Erythroblast (primary cell): Measurements from ENCODE around the gene TRIO.

Source experiments
- GATA1 ChIP-seq: IDR thresholded peaks from 2 replicates; pipeline ENCODE4 v1.6.1; 2011; ENCODE audit warnings: low read depth, mild to moderate bottlenecking, control low read depth, low read length, moderate library complexity
- POLR2A ChIP-seq: IDR thresholded peaks from 2 replicates; pipeline ENCODE4 v1.6.1; 2011; ENCODE audit warnings: mild to moderate bottlenecking, low read length

DNA sequence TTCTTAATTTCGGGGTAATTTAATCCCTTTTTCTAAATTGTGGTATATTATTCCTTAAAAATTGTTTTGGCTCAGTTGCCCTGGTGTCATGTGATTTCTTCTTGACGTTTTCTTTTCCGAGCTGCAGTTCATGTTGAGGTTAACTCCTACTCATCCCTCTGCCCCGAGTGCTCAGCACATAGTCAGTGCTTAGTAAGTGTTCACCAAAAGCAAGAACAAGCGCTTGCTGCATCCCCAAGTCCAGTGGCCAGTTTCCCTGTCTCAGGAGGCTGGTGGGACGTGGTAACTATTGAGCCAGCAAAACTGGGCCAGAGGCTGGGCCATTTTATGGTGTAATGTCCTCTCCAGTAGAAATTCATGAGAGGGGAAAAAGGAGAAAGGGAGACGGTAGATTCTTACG is 23.3 kb downstream of the TRIO start:
- no peak for TF ChIP-seq POLR2A
- no peak for TF ChIP-seq GATA1
